GM12872 (cell line): ENCODE data around the gene TCF4.

Experiments
- TF ChIP-seq, protein P1 (sequence below): IDR thresholded peaks from 3 replicates; pipeline ENCODE4 v1.5.1; 2011; ENCODE audit warnings: low read depth, mild to moderate bottlenecking, low read length, moderate library complexity; ENCODE audit not compliant: insufficient read depth

TCF4 gene

DNA sequence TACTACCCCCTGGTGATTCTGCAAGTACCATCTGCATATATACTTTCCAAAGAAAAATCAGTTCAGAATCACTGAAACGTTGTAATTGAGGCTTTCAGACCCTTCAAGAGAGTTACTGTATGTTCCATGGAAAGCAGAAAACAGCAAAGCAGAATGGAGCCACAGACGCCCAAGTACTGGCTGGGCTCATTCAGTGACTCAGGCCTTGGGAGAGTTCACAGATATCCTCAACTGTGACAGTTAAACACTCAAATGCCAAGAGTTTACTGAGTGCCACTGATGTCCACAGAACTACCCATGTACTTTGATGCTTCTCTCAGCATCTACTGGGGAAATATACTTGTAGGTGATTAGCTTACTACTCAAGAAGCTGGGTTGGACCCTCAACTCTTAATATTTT is 303.4 kb downstream of the TCF4 start:
- TF ChIP-seq, protein P1, sequence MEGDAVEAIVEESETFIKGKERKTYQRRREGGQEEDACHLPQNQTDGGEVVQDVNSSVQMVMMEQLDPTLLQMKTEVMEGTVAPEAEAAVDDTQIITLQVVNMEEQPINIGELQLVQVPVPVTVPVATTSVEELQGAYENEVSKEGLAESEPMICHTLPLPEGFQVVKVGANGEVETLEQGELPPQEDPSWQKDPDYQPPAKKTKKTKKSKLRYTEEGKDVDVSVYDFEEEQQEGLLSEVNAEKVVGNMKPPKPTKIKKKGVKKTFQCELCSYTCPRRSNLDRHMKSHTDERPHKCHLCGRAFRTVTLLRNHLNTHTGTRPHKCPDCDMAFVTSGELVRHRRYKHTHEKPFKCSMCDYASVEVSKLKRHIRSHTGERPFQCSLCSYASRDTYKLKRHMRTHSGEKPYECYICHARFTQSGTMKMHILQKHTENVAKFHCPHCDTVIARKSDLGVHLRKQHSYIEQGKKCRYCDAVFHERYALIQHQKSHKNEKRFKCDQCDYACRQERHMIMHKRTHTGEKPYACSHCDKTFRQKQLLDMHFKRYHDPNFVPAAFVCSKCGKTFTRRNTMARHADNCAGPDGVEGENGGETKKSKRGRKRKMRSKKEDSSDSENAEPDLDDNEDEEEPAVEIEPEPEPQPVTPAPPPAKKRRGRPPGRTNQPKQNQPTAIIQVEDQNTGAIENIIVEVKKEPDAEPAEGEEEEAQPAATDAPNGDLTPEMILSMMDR: no peak

DNA sequence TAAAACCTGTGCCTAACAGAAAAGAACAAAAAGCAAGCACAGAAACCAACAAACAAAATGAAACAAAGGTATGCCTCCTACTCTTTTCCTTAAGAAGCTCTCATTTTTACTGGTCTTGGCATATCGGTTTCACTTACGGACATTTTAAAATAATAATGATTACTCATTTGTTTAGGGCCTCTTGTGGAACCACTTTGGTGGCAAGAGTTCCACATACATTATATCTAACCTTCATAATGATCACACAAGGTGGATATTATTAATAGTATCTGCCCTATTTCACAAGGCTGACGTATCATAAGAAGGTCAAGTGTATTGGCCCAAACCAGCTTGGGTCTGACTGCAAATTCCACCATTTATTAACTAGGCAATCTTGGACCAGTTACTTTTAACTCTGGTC is 304.7 kb downstream of the TCF4 start:
- TF ChIP-seq, protein P1: no peak

DNA sequence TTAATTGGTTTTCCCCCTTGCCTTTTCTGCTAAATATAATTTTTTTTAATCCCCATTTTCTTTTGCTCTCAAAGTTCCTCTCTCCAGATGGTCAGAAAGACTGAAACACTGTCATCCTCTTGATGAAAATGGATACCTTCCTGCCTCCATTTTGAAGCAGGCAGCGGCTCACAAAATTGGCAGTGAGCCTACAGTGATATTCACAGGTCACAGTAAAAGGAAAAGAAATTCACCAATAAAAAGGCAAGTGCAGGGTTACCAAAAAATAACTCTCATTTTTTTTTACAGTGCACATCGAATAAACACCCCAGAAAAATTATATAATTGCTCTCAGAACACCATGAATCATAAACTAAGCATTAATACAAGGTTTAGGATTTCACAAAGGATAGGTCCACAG is 307.5 kb downstream of the TCF4 start:
- TF ChIP-seq, protein P1: no peak

DNA sequence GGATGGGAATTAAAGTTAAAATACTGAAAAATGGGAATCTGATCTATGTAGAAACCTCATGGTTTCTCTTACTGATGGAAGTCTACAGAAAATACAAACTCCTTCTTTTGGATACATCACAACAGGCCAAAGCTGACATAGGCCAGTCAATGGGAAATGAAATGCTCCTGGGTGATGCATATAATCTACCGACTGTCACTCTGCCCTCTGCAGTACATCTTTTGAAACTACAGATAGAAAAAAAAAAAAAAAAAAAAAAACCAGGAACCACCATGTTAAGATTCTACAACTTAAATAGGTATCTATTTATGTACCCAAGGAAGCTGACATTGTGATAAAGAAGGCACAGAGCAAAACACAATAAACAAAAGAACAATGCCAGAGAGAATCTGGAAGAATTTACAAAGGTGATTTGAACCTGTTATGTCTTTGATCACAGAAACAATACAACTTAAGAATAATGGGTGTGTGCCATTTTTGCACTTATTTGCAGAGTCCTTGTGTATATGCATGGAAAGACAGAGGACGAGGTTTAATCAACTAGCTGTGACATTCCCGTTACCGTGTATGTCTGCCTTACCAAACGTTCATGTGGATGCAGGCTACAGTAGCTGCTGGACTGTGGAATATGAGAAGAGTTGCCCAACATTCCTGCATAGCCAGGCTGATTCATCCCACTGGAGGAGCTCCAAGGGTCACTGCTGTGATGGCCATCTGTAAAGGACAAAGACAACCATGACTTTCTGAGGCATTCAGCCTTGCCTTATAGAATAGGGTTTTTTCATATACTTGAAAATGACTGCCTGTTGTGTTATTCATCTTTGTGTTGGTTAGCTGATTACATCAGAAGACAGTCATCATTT is 312.7 kb downstream of the TCF4 start:
- TF ChIP-seq, protein P1: peak; percentile 29; the same call in 2 of the 3 replicates

DNA sequence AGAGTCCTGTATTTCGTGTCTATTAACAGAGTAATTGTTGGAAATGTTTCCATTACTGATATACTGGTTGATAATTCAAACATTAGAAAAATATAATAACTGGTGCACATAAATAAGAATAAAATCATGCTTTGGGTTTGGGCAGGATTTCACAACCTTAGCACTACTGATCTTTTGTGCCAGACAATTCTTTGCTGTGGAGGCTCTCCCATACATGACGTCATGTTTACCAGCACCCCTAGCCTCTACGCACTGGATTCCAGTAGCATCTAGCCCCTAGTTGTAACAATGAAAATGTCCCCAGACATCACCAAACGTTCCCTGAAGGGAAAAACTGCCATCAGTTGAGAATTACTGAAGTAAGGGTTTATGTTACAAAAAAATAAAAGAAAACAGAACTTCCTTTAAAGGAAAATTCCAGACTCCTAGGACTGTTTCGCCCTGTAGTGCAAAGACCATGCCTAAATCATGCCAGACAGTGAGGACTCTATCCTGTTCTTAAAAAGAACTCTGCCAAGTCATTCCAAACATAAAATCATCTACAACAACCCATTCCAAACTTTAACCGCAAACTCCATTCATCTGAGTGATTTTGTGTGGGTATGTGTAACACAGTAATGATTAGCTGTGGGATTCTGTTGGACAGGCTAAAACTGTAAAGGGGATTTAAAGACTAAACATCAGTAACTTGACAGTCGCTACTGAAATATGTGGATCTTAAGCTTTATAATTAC is 315.3 kb downstream of the TCF4 start:
- TF ChIP-seq, protein P1: no peak

DNA sequence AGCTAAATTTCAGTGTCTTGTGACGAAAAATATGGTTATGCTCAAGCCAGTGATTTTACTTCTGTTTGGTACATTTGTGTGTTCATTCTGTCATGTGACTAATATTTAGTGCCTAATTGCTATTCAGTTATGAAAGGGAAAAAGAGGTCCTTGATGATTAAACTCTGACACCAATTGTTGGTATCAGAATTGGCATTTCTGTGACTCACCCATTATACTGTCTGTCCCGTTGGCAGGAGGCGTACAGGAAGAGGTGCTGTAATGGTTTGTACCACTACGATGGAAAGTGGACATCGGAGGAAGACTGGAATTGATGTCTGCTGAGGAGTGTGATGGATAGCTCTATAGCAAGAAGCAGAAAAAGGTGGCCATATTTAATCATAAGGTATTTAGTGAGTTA is 318.4 kb downstream of the TCF4 start:
- TF ChIP-seq, protein P1: no peak

DNA sequence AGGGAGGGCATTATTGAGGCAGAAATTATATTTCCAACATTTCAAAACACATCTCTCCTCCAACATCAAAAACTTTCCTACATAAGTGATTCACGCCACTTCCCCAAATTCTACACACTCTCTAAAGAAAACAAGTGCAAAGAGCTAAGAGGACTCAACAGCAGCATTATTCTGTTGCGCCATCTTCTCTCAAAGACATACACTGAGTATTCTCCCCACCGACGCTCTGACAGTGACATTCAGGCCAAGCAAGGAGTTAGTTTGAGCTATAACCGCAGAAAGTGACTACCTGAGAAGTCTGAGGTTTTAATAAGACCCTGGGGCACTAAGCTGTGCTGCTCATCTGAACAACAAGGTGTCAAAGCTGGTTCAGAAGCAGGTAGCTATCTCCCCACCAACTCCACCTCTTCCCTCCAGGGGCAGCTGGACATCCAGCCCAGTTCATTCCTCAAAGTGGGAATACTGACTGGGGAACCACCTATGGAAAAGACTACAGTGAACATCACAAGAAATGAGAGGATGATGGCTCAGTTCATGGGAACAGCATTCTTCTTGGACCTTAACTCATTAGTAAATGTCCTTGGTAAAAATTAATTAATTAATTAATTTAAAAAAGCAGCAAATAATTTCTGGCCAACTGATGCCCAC is 319.2 kb downstream of the TCF4 start:
- TF ChIP-seq, protein P1: no peak
